ENCODE measurements around the gene OPA3.

OPA3 gene

DNA sequence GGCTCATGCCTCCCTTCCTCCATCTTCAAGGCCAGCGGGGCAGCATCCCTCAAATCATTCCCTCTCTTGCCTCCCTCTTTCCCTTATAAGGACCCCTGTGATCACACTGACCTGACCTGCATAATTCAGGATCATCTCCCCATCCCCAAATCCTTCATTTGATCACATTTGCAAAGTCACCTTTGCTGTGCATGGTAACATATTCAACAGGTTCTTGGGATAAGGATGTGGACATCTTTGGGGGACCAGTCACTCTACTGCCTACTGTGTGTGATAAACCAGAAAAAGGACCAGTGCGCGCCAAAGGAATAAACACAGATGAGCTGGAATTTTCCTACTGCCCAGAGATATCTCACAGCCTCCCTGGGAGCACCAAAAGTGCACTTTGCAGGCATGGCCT is 7.9 kb downstream of the OPA3 start:
- H3K4me3 ChIP-seq (ENCODE audit: low read length): peak overlapping the region; percentile 26
- peaks cover 4% of the 10 kb centered on the region for H3K36me3 ChIP-seq (ENCODE audit: insufficient read depth, low read length)
- H3K4me1 ChIP-seq (ENCODE audit: control insufficient read depth, insufficient read depth, low read length): peaks cover 34% of the 10 kb centered on the region
- no peaks in the 10 kb centered on the region for H3K27me3 ChIP-seq (ENCODE audit: control insufficient read depth, insufficient read depth, low read length)
- H3K9me3 ChIP-seq (replicated peaks; ENCODE audit: low read length): no peaks in the 10 kb centered on the region
- H3K4me2 ChIP-seq (ENCODE audit: low read length): peak overlapping the region; percentile 73
- peak overlapping the region; percentile 55 for H3K9ac ChIP-seq (ENCODE audit: low read depth, low read length)

DNA sequence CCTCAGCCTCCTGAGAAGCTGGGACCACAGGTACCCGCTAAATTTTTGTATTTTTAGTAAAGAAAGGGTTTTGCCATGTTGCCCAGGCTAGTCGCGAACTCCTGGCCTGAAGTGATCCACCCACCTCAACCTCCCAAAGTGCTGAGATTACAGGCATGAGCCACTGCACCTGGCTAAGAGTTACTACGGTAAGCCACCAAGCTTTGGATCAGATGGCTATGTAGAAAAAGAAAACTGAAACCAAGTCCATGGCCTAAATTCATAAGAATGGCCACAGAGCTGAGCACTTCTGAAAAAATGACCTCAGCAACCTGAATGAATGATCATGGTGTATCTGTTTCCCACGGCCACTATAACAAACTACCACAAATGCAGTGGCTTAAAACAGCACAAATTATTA is 9.4 kb downstream of the OPA3 start:
- Histone ChIP-seq H3K4me3 (ENCODE audit: low read length) (no peak overlapping the region), H3K4me2 (ENCODE audit: low read length) (no peak overlapping the region), H3K36me3 (ENCODE audit: insufficient read depth, low read length) (no peaks in the 10 kb centered on the region), H3K27me3 (ENCODE audit: control insufficient read depth, insufficient read depth, low read length) (no peaks in the 10 kb centered on the region), H3K9me3 (replicated peaks; ENCODE audit: low read length) (no peaks in the 10 kb centered on the region), H3K9ac (ENCODE audit: low read depth, low read length) (no peak overlapping the region), H3K4me1 (ENCODE audit: control insufficient read depth, insufficient read depth, low read length) (peaks cover 35% of the 10 kb centered on the region)

DNA sequence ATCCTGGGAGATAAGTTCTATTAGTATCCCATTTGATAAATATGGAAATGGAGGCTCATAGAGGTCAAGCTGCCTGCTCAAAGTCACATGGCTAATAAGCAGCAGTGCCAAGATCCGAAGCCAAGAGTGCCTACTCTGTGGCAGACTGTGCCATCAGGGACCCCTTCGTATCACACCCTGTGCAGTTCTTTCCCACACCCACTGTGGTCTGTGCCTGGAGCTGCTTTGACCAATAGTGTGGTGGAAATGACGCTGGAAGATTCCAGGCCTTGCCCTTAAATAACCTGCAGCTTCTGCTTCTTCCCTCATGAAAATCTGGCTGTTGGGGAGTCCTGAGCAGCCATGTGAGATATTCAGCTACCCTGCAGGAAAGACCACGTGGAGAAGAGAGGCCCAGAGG is 10.1 kb downstream of the OPA3 start:
- H3K4me2 ChIP-seq (ENCODE audit: low read length): no peak overlapping the region
- H3K36me3 ChIP-seq (ENCODE audit: insufficient read depth, low read length): peaks cover 3% of the 10 kb centered on the region
- no peak overlapping the region for H3K4me3 ChIP-seq (ENCODE audit: low read length)
- H3K4me1 ChIP-seq (ENCODE audit: control insufficient read depth, insufficient read depth, low read length): peaks cover 42% of the 10 kb centered on the region
- H3K9ac ChIP-seq (ENCODE audit: low read depth, low read length): no peak overlapping the region
- no peaks in the 10 kb centered on the region for H3K9me3 ChIP-seq (replicated peaks; ENCODE audit: low read length)
- H3K27me3 ChIP-seq (ENCODE audit: control insufficient read depth, insufficient read depth, low read length): no peaks in the 10 kb centered on the region

DNA sequence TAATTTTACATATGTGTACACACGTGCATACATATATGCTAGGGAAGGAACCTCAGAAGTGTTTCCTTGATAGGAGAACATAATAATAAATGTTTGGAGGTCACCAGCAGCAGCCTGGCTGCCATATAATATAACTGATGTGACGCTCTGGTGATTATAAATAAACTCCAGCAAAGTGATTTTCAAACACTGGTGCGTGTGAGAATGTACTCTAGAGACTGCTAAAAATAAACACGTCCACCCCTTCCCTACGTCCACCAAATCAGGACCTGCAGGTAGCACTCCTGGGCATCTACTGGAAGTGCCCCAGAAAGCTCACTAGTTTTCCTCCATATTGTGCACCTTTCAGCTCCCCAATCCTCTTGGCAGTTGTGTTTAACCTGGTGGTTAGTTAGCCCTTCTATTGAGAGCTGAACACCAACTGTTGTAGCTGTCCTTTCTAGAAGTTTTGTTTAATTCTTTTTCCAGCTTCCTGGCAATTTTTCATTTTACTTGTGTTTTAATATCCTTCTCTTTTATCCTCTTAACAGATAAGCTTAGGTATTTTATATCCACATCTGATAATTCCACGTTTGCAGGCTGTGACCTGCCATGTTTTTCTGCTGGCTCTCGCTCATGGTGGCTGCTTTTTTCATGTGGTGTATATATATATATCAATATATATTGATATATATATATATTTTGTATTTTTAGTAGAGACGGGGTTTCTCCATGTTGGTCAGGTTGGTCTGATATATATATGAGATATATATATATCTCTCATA is 13.0 kb downstream of the OPA3 start:
- H3K4me1 ChIP-seq (ENCODE audit: control insufficient read depth, insufficient read depth, low read length): peaks cover 36% of the 10 kb centered on the region
- H3K4me2 ChIP-seq (ENCODE audit: low read length): no peak overlapping the region
- H3K9me3 ChIP-seq (replicated peaks; ENCODE audit: low read length): no peaks in the 10 kb centered on the region
- no peak overlapping the region for H3K9ac ChIP-seq (ENCODE audit: low read depth, low read length)
- H3K36me3 ChIP-seq (ENCODE audit: insufficient read depth, low read length): peaks cover 3% of the 10 kb centered on the region
- H3K27me3 ChIP-seq (ENCODE audit: control insufficient read depth, insufficient read depth, low read length): no peaks in the 10 kb centered on the region
- H3K4me3 ChIP-seq (ENCODE audit: low read length): no peak overlapping the region

DNA sequence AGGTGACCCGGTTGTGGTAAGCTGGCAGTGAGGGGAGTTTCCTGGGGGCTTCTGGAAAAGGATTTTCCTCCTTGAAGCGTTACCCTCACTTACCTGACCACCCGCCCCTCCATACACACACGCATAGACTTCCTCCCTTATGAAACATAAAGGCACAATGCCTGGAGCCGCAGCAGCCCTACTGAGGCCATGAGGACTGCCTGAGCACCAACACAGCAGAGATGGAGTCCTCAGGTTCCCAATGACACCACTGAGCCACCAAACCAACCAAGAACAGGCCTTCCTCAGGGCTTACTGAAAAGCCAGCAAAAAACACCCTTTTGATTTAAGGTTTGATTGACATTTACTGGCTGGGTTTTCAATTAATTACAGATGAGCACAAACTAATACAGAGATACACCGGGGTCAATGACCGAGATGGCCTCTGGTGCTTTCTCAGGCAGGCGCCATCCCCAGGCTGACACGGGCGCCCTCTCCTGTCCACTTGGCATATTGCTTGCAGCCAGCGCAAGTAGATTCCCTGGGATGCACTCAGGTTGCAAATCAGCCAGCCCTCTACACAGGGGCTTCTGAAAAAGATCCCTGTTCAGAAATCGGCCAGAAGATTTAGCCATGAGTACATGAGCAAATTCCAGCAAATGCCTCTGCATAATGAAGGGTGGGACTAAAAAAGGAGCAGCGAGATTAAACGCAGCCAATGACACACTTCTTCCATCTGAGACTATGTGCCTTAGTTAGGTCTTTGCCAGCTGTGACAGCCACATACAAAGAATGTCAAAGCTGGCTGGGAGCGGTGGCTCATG is 14.8 kb downstream of the OPA3 start:
- Histone ChIP-seq H3K4me3 (ENCODE audit: low read length) (no peak overlapping the region), H3K36me3 (ENCODE audit: insufficient read depth, low read length) (peaks cover 3% of the 10 kb centered on the region), H3K9ac (ENCODE audit: low read depth, low read length) (peak overlapping the region; percentile 7)

DNA sequence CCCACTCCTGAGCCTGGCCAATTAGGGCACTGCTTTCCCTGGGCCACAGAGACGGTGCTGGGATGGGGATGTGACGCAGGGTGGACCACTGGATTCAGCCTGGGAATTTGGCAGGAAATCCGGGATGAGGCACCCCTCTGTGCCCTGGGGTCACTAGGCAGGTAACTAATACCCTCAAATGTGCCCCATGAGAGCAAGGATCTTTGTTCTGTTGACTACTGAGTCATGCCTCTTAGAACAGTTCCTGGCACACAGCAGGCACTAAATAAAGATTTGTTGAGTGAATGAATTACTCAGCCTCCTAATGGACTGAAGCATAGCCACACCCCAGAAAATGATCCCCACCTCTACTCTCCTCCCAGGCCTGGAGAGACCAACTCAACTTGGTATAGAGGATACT is 15.9 kb downstream of the OPA3 start:
- H3K36me3 ChIP-seq (ENCODE audit: insufficient read depth, low read length): peaks cover 3% of the 10 kb centered on the region
- no peaks in the 10 kb centered on the region for H3K27me3 ChIP-seq (ENCODE audit: control insufficient read depth, insufficient read depth, low read length)
- H3K4me2 ChIP-seq (ENCODE audit: low read length): peak overlapping the region; percentile 46
- H3K4me3 ChIP-seq (ENCODE audit: low read length): peak overlapping the region; percentile 11
- H3K4me1 ChIP-seq (ENCODE audit: control insufficient read depth, insufficient read depth, low read length): peaks cover 20% of the 10 kb centered on the region
- H3K9me3 ChIP-seq (replicated peaks; ENCODE audit: low read length): no peaks in the 10 kb centered on the region
- H3K9ac ChIP-seq (ENCODE audit: low read depth, low read length): peak overlapping the region; percentile 18

More for the DNA sequence above, 14.8 kb downstream of the OPA3 start:
- Histone ChIP-seq H3K4me2 (ENCODE audit: low read length) (no peak overlapping the region), H3K4me1 (ENCODE audit: control insufficient read depth, insufficient read depth, low read length) (peaks cover 24% of the 10 kb centered on the region), H3K27me3 (ENCODE audit: control insufficient read depth, insufficient read depth, low read length) (no peaks in the 10 kb centered on the region), H3K9me3 (replicated peaks; ENCODE audit: low read length) (no peaks in the 10 kb centered on the region)

DNA sequence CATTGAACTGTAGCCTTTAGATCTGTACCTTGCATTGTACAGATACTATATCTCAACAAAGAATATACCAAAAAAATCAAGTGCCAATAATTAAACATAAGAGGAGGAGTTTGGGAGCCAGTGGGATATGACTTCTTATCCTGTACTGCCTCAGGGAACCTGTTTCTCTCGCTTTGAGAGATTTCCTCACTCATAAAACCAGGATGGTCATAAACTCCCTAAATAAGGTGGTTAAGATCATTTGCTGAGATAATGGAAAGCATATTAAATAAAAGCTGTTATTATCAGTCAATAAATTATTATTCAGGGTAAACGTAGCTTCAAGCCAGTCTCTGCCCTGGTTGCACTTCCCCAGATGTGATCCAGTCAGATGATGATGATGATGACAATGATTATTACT is 17.0 kb downstream of the OPA3 start:
- peaks cover 3% of the 10 kb centered on the region for H3K36me3 ChIP-seq (ENCODE audit: insufficient read depth, low read length)
- H3K4me2 ChIP-seq (ENCODE audit: low read length): no peak overlapping the region
- no peak overlapping the region for H3K9ac ChIP-seq (ENCODE audit: low read depth, low read length)
- no peaks in the 10 kb centered on the region for H3K9me3 ChIP-seq (replicated peaks; ENCODE audit: low read length)
- H3K4me1 ChIP-seq (ENCODE audit: control insufficient read depth, insufficient read depth, low read length): peaks cover 23% of the 10 kb centered on the region
- H3K27me3 ChIP-seq (ENCODE audit: control insufficient read depth, insufficient read depth, low read length): no peaks in the 10 kb centered on the region
- H3K4me3 ChIP-seq (ENCODE audit: low read length): no peak overlapping the region

DNA sequence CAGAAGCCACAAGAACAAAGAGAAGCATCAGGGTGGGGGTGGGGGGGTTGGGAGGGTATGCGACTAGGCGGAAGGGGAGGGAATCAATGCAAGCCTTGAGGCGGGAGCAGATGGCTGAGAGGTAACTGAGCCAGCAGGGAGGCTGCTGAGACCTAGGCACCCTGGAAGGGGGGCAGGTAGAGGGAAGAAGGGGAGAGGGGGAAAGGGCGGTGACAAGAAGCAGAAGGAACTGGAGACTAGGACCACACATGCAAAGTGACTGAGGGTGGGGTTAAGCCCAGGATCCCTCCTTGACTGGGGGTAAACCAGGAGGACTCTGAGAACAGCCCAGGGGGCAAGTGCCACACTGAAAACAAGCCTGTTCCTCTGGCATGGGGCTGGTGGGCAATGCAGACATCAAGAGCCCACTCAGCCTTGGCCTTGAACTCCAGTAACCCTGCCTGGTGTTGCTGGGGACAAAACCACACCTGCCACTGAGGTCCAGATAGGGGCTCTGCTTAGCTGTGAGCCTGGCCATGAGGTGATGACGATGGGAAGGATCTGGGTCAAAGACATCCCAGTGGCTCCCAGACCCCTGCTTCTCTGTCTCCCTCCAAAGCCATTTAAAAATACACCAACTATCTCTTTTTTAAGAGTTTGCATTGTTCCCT is 20.3 kb downstream of the OPA3 start:
- Histone ChIP-seq H3K27me3 (ENCODE audit: control insufficient read depth, insufficient read depth, low read length) (no peaks in the 10 kb centered on the region), H3K4me3 (ENCODE audit: low read length) (no peak overlapping the region), H3K9me3 (replicated peaks; ENCODE audit: low read length) (no peaks in the 10 kb centered on the region), H3K4me1 (ENCODE audit: control insufficient read depth, insufficient read depth, low read length) (peaks cover 15% of the 10 kb centered on the region), H3K9ac (ENCODE audit: low read depth, low read length) (no peak overlapping the region), H3K4me2 (ENCODE audit: low read length) (no peak overlapping the region), H3K36me3 (ENCODE audit: insufficient read depth, low read length) (no peaks in the 10 kb centered on the region)

DNA sequence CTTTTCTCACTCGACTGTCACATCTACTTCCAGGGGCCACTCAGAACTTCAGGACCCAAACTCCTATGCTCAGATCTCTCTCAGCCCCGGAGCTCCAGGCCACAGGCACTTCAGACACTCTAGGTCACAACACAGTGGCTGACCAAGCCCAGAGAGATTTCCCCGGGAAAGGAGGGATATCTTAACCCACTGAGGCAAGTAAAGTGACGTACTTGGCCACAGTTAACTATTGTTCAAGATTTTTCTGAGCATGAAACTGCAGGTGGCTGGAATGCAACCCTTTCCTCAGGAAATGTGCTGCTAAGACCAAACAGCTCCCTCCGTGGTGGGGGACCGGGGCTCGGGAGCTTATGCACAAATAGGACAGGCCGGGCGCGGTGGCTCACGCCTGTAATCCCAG is 23.9 kb downstream of the OPA3 start:
- Histone ChIP-seq H3K4me1 (ENCODE audit: control insufficient read depth, insufficient read depth, low read length) (peaks cover 5% of the 10 kb centered on the region), H3K27me3 (ENCODE audit: control insufficient read depth, insufficient read depth, low read length) (no peaks in the 10 kb centered on the region), H3K9me3 (replicated peaks; ENCODE audit: low read length) (no peaks in the 10 kb centered on the region), H3K9ac (ENCODE audit: low read depth, low read length) (no peak overlapping the region), H3K4me2 (ENCODE audit: low read length) (no peak overlapping the region), H3K36me3 (ENCODE audit: insufficient read depth, low read length) (no peaks in the 10 kb centered on the region), H3K4me3 (ENCODE audit: low read length) (no peak overlapping the region)

DNA sequence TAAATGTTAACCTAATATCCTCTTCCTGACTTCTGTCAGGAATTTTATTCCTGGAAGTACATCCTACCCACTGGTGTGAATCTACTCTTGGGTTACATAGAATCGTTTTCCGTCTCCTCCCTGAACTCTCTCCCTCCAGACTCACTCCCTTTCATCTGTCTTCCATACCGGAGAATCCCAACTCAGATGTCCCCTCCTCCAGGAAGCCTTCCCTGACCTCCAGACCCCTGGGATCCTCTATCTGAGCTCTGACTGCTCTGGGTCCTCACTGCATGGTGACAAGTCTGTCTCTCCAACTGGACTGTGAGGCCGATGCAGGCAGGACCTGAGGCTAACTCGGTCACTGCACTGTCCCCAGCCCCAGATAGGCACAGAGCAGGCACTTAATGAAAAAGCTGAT is 24.6 kb downstream of the OPA3 start:
- Histone ChIP-seq H3K9ac (ENCODE audit: low read depth, low read length) (no peak overlapping the region), H3K4me1 (ENCODE audit: control insufficient read depth, insufficient read depth, low read length) (peaks cover 5% of the 10 kb centered on the region)

DNA sequence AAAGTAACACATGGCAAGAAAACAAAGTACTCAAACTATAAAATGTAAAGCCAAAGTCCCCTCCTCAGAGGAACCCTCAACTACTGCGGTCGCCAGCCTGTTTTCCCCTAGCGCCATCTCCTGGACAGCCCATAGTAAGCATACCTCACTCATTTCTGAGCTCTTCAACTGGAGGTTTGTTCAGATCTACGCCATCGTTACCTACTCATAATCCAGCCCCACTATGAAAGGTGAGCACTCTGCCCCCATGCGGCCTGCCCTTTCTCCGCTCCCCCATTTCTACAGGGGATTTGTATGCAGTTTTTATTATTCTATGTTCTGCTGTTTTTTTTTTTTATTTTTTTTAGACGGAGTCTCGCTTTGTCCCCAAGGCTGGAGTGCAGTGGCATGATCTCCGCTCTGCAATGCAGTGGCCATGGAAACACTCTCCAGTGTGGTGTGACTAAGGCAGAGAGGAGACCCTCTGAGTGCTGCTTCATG is 26.2 kb downstream of the OPA3 start:
- Histone ChIP-seq H3K27me3 (ENCODE audit: control insufficient read depth, insufficient read depth, low read length) (no peaks in the 10 kb centered on the region), H3K4me2 (ENCODE audit: low read length) (no peak overlapping the region), H3K4me3 (ENCODE audit: low read length) (no peak overlapping the region), H3K4me1 (ENCODE audit: control insufficient read depth, insufficient read depth, low read length) (peaks cover 5% of the 10 kb centered on the region), H3K9me3 (replicated peaks; ENCODE audit: low read length) (no peaks in the 10 kb centered on the region), H3K36me3 (ENCODE audit: insufficient read depth, low read length) (no peaks in the 10 kb centered on the region), H3K9ac (ENCODE audit: low read depth, low read length) (no peak overlapping the region)

More for the DNA sequence above, 24.6 kb downstream of the OPA3 start:
- Histone ChIP-seq H3K4me2 (ENCODE audit: low read length) (no peak overlapping the region), H3K27me3 (ENCODE audit: control insufficient read depth, insufficient read depth, low read length) (no peaks in the 10 kb centered on the region), H3K9me3 (replicated peaks; ENCODE audit: low read length) (no peaks in the 10 kb centered on the region), H3K36me3 (ENCODE audit: insufficient read depth, low read length) (no peaks in the 10 kb centered on the region), H3K4me3 (ENCODE audit: low read length) (no peak overlapping the region)

Measured in skeletal muscle satellite cell (primary cell).